Astrocyte (in vitro differentiated cells and primary cell): ENCODE results near the gene MYH10. TPM values are rescaled to one million over a fixed set of nuclear protein-coding genes. Genes with fewer than 3 reads are reported as not detected.
A peak's percentile ranks its signal among the peaks of the same experiment; 100 is the strongest.

ENCODE experiments used
- DNase-seq: peaks from one replicate; pipeline ENCODE4 v3.0.0-alpha.2; 2010; ENCODE audit warnings: low read depth
- FAIRE-seq: peaks from 2 replicates; lab custom pipeline; 2011; peaks lifted over from hg19 to GRCh38; lab: Jason Lieb, UNC
- H2AFZ ChIP-seq: 2 replicates; pipeline ENCODE4 v1.6.0; 2012; ENCODE audit warnings: low read depth, low read length, inconsistent platforms
- H3K27ac ChIP-seq: 2 replicates; pipeline ENCODE4 v1.5.1; 2011; ENCODE audit warnings: low read depth, low read length, inconsistent platforms
- H3K27me3 ChIP-seq: 2 replicates; pipeline ENCODE4 v1.6.0; 2011; ENCODE audit warnings: low read length, inconsistent platforms; ENCODE audit not compliant: insufficient read depth
- H3K36me3 ChIP-seq: 2 replicates; pipeline ENCODE4 v1.5.1; 2011; ENCODE audit warnings: low read length, inconsistent platforms; ENCODE audit not compliant: insufficient read depth
- H3K4me1 ChIP-seq: 2 replicates; pipeline ENCODE4 v1.5.1; 2011; ENCODE audit warnings: low read length, inconsistent platforms; ENCODE audit not compliant: insufficient read depth
- H3K4me2 ChIP-seq: 2 replicates; pipeline ENCODE4 v1.6.0; 2012; ENCODE audit warnings: low read length, inconsistent platforms
- H3K4me3 ChIP-seq: 2 replicates; pipeline ENCODE4 v1.5.1; 2011; ENCODE audit warnings: low read depth, mild to moderate bottlenecking, low read length, inconsistent platforms; ENCODE audit not compliant: insufficient read depth
- H3K79me2 ChIP-seq: 2 replicates; pipeline ENCODE4 v1.6.0; 2012; ENCODE audit warnings: mild to moderate bottlenecking, low read length, inconsistent platforms; ENCODE audit not compliant: insufficient read depth
- H3K9ac ChIP-seq: 2 replicates; pipeline ENCODE4 v1.6.0; 2012; ENCODE audit warnings: mild to moderate bottlenecking, low read length, inconsistent platforms
- H3K9me3 ChIP-seq: 2 replicates; pipeline ENCODE4 v1.5.1; 2012; ENCODE audit warnings: low read depth, mild to moderate bottlenecking, low read length, inconsistent platforms; ENCODE audit not compliant: insufficient read depth
- H4K20me1 ChIP-seq: 2 replicates; pipeline ENCODE4 v1.6.0; 2012; ENCODE audit warnings: low read length, inconsistent platforms; ENCODE audit not compliant: insufficient read depth
- H3K27ac Mint-ChIP-seq: one replicate; pipeline ENCODE4 v1.8.0; 2021; ENCODE audit warnings: mild to moderate bottlenecking, mixed read lengths; ENCODE audit not compliant: unreplicated experiment
- H3K27me3 Mint-ChIP-seq: one replicate; pipeline ENCODE4 v1.8.0; 2021; ENCODE audit warnings: low read depth, mixed read lengths; ENCODE audit not compliant: unreplicated experiment
- H3K36me3 Mint-ChIP-seq: one replicate; pipeline ENCODE4 v1.8.0; 2021; ENCODE audit warnings: low read depth, mixed read lengths; ENCODE audit not compliant: unreplicated experiment
- H3K4me1 Mint-ChIP-seq: one replicate; pipeline ENCODE4 v1.8.0; 2021; ENCODE audit warnings: low read depth, mixed read lengths; ENCODE audit not compliant: unreplicated experiment
- H3K4me3 Mint-ChIP-seq: one replicate; pipeline ENCODE4 v1.8.0; 2021; ENCODE audit warnings: mild to moderate bottlenecking, moderate library complexity, mixed read lengths; ENCODE audit not compliant: unreplicated experiment
- H3K9me3 Mint-ChIP-seq: one replicate; pipeline ENCODE4 v1.8.0; 2021; ENCODE audit warnings: mild to moderate bottlenecking, mixed read lengths; ENCODE audit not compliant: unreplicated experiment
- EZH2 ChIP-seq: IDR thresholded peaks from 2 replicates; pipeline ENCODE4 v1.6.1; 2012; ENCODE audit warnings: mild to moderate bottlenecking, low read length, inconsistent platforms; ENCODE audit not compliant: insufficient read depth
- total RNA-seq: library from RNA; stranded (reverse); gene quantifications from 2 replicates; pipeline ENCODE4 v1.2.1, GENCODE V29; 2021
- TF ChIP-seq, protein P1 (sequence below): IDR thresholded peaks from 2 replicates; pipeline ENCODE4 v1.5.1; 2011; ENCODE audit warnings: low read depth, mild to moderate bottlenecking, inconsistent platforms, low read length, moderate library complexity; ENCODE audit not compliant: insufficient read depth

MYH10 gene
- total RNA-seq, 1 donor from 2014 or later = 150 TPM

DNA sequence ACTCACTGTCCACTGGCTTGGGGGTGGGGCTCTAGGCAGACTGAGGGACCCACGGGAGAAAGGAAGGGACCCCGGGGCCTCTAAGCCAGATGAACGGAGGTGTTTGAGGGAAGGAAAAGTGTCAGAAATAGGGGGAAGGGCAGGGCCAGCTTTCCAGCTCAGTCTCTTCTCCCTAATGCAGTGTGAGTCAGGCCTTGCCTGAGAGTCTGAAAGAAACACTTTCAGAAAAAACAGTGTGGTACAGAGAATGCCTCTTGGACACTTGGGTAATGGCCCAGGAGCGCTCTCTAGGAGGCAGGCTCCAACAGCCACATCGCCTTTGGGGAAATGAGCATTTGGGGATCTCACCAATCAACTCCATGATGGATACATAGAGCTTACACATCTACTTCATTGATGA lies 148.0 kb downstream of the MYH10 start:
- Histone ChIP-seq H3K27me3 (no peaks in the 10 kb centered on the region), H4K20me1 (peaks cover 49% of the 10 kb centered on the region), H2AFZ (no peak overlapping the region), H3K4me1 (peaks cover 10% of the 10 kb centered on the region), H3K4me2 (no peak overlapping the region), H3K27ac (no peak overlapping the region), H3K9me3 (no peaks in the 10 kb centered on the region), H3K36me3 (peaks cover 66% of the 10 kb centered on the region), H3K9ac (no peak overlapping the region), H3K79me2 (peaks cover 3% of the 10 kb centered on the region), H3K4me3 (no peak overlapping the region)
- H3K4me1 Mint-ChIP-seq = peaks cover 24% of the 10 kb centered on the region
- DNase-seq (no peak), FAIRE-seq (no peak)
- H3K9me3 Mint-ChIP-seq = peaks cover 7% of the 10 kb centered on the region
- no peaks in the 10 kb centered on the region for H3K27me3 Mint-ChIP-seq
- H3K4me3 Mint-ChIP-seq = no peak overlapping the region
- peak overlapping the region; percentile 86 for H3K27ac Mint-ChIP-seq
- TF ChIP-seq EZH2 = no peak
- TF ChIP-seq, protein P1, sequence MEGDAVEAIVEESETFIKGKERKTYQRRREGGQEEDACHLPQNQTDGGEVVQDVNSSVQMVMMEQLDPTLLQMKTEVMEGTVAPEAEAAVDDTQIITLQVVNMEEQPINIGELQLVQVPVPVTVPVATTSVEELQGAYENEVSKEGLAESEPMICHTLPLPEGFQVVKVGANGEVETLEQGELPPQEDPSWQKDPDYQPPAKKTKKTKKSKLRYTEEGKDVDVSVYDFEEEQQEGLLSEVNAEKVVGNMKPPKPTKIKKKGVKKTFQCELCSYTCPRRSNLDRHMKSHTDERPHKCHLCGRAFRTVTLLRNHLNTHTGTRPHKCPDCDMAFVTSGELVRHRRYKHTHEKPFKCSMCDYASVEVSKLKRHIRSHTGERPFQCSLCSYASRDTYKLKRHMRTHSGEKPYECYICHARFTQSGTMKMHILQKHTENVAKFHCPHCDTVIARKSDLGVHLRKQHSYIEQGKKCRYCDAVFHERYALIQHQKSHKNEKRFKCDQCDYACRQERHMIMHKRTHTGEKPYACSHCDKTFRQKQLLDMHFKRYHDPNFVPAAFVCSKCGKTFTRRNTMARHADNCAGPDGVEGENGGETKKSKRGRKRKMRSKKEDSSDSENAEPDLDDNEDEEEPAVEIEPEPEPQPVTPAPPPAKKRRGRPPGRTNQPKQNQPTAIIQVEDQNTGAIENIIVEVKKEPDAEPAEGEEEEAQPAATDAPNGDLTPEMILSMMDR = no peak
- H3K36me3 Mint-ChIP-seq = peaks cover 49% of the 10 kb centered on the region

DNA sequence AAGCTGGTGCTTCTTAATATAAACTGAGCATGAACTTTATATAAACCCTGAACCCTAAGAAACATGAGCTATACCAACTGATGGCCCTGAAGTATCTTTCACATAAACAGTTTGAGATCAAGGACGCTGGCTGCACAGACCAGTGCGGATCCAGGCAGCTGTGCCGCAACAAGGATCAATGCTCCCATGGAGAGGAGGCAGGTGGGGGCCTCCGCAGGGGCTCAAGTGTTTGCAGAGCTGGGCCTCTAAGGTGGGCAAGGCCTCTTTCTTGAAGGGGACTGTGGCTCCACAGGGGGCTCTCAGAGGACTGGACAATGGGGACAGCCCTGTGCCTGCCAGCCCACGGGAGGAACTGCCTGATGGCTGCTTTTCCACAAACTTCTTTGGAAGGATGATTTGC lies 148.8 kb downstream of the MYH10 start:
- DNase-seq (no peak), FAIRE-seq (no peak)
- peaks cover 57% of the 10 kb centered on the region for H4K20me1 ChIP-seq
- H3K4me2 ChIP-seq = no peak overlapping the region
- H3K9me3 ChIP-seq = no peaks in the 10 kb centered on the region
- no peak for TF ChIP-seq EZH2
- TF ChIP-seq, protein P1 = no peak
- peaks cover 10% of the 10 kb centered on the region for H3K4me1 ChIP-seq
- no peak overlapping the region for H2AFZ ChIP-seq
- H3K27me3 ChIP-seq = no peaks in the 10 kb centered on the region
- H3K27ac Mint-ChIP-seq = no peak overlapping the region
- H3K79me2 ChIP-seq = peaks cover 3% of the 10 kb centered on the region
- H3K9ac ChIP-seq = no peak overlapping the region
- H3K36me3 Mint-ChIP-seq = peaks cover 45% of the 10 kb centered on the region
- H3K4me1 Mint-ChIP-seq = peaks cover 23% of the 10 kb centered on the region
- no peak overlapping the region for H3K4me3 ChIP-seq
- peaks cover 70% of the 10 kb centered on the region for H3K36me3 ChIP-seq
- H3K27ac ChIP-seq = no peak overlapping the region
- no peak overlapping the region for H3K4me3 Mint-ChIP-seq
- H3K9me3 Mint-ChIP-seq = peaks cover 7% of the 10 kb centered on the region
- H3K27me3 Mint-ChIP-seq = no peaks in the 10 kb centered on the region

DNA sequence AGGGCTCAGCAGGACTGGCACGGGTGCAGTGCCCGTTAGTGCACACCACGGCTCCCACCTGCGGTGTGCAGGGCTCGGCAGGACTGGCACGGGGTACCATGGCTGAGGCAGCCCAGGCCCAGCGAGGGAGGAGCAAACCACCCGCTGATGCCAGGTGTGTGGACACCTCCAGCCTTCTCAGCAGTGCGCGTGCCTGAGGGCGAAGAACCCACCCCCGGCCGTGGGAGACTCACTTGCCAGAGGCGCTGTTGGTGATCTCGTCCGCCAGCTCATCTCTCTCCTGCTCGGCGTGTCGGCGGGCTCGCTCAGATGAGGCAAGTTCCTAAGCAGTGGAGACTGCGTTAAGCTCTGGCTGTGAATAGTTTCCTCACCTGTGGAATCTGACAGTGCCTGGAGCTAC lies 149.4 kb downstream of the MYH10 start:
- Histone ChIP-seq H3K27me3 (no peaks in the 10 kb centered on the region), H4K20me1 (peaks cover 64% of the 10 kb centered on the region), H3K27ac (no peak overlapping the region), H3K4me2 (no peak overlapping the region), H3K9me3 (no peaks in the 10 kb centered on the region), H2AFZ (no peak overlapping the region), H3K4me1 (peaks cover 10% of the 10 kb centered on the region), H3K79me2 (peaks cover 3% of the 10 kb centered on the region), H3K9ac (no peak overlapping the region), H3K36me3 (peaks cover 69% of the 10 kb centered on the region), H3K4me3 (no peak overlapping the region)
- Mint-ChIP-seq H3K27ac (no peak overlapping the region), H3K4me3 (no peak overlapping the region), H3K27me3 (no peaks in the 10 kb centered on the region), H3K4me1 (peaks cover 23% of the 10 kb centered on the region), H3K36me3 (peaks cover 46% of the 10 kb centered on the region), H3K9me3 (peaks cover 7% of the 10 kb centered on the region)
- no peak for DNase-seq
- FAIRE-seq = no peak
- no peak for TF ChIP-seq EZH2
- TF ChIP-seq, protein P1 = no peak
